Endothelial cell of umbilical vein (primary cell): Measurements from ENCODE around the gene SYK. TPM values are rescaled to one million over a fixed set of nuclear protein-coding genes. Genes with fewer than 3 reads are reported as not detected.

ENCODE experiments used
- BruUV-seq: library from RNA; stranded (reverse); fragments of 400-500 nt; replicated peaks from 2 replicates; lab custom pipeline; 2021; lab: Mats Ljungman, UMichigan
- CTCF ChIA-PET: fragments of 300-600, 350-600 bp; sonication (Branson Sonifier 250); formaldehyde crosslinking; loops from one replicate; lab custom pipeline; 2021; ENCODE audit warnings: antibody characterized with exemption, inconsistent platforms; lab: Charles Lee
- POLR2A ChIA-PET: fragments of 300-600, 350-600 bp; sonication (Branson Sonifier 250); formaldehyde crosslinking; loops from one replicate; lab custom pipeline; 2021; ENCODE audit warnings: antibody characterized with exemption, inconsistent platforms; lab: Charles Lee
- DNase-seq: peaks from one replicate; pipeline ENCODE4 v3.0.0-alpha.2; 2011; ENCODE audit warnings: low read depth, low spot score
- FAIRE-seq: peaks from 2 replicates; lab custom pipeline; 2011; peaks lifted over from hg19 to GRCh38; lab: Jason Lieb, UNC
- H2AFZ ChIP-seq: 2 replicates; pipeline ENCODE4 v1.6.0; 2012; ENCODE audit warnings: low read depth, low read length, control low read depth, inconsistent platforms
- H3K27ac ChIP-seq: 2 replicates; pipeline ENCODE4 v1.5.1; 2011; ENCODE audit warnings: low read depth, mild to moderate bottlenecking, control low read depth, low read length, moderate library complexity; ENCODE audit not compliant: insufficient read depth
- H3K27me3 ChIP-seq, 2 experiments: 2 replicates each; pipeline versions ENCODE4 v1.6.0 to v1.6.1; 2011; ENCODE audit warnings: low read length in 2 of 2, mixed read lengths in 1 of 2; ENCODE audit not compliant: control insufficient read depth in 2 of 2, insufficient read depth in 2 of 2
- H3K36me3 ChIP-seq, 2 experiments: 2 replicates in 1 of 2; 3 replicates in 1 of 2; pipeline ENCODE4 v1.5.1; 2011; ENCODE audit warnings: low read length in 2 of 2, mild to moderate bottlenecking in 1 of 2, moderate library complexity in 1 of 2; ENCODE audit not compliant: control insufficient read depth in 2 of 2, insufficient read depth in 2 of 2; ENCODE audit errors: extremely low read depth in 1 of 2
- H3K4me1 ChIP-seq: 3 replicates; pipeline ENCODE4 v1.5.1; 2011; ENCODE audit warnings: mild to moderate bottlenecking, low read length; ENCODE audit not compliant: control insufficient read depth, insufficient read depth; ENCODE audit errors: extremely low read depth
- H3K4me2 ChIP-seq: 2 replicates; pipeline ENCODE4 v1.6.1; 2011; ENCODE audit warnings: low read length, control low read depth, mixed read lengths; ENCODE audit not compliant: insufficient read depth
- H3K4me3 ChIP-seq, 3 experiments: fragments of 200-600 bp in 1 of 3; sonication (generic), shearing (Covaris generic) in 1 of 3; replicated peaks in 1 of 3; 2 replicates each; pipeline ENCODE4 v1.5.1; 2011 to 2016; ENCODE audit warnings: control low read depth in 3 of 3, low read length in 3 of 3, mild to moderate bottlenecking in 2 of 3, inconsistent platforms in 1 of 3, low read depth in 1 of 3, moderate library complexity in 1 of 3; ENCODE audit not compliant: insufficient read depth in 1 of 3
- H3K79me2 ChIP-seq: 2 replicates; pipeline ENCODE4 v1.6.0; 2012; ENCODE audit warnings: low read length, inconsistent platforms; ENCODE audit not compliant: control insufficient read depth, insufficient read depth
- H3K9ac ChIP-seq: replicated peaks from 2 replicates; pipeline ENCODE3; 2011; ENCODE audit warnings: low read length, control low read depth; ENCODE audit not compliant: insufficient read depth; ENCODE audit errors: extremely low read depth
- H3K9me1 ChIP-seq: replicated peaks from 3 replicates; pipeline ENCODE4 v1.6.0; 2011; ENCODE audit warnings: mild to moderate bottlenecking, low read length; ENCODE audit not compliant: control insufficient read depth, insufficient read depth; ENCODE audit errors: extremely low read depth
- H3K9me3 ChIP-seq: replicated peaks from 2 replicates; pipeline ENCODE4 v1.5.1; 2012; ENCODE audit warnings: low read length, inconsistent platforms; ENCODE audit not compliant: control insufficient read depth, insufficient read depth
- H4K20me1 ChIP-seq: replicated peaks from 2 replicates; pipeline ENCODE3; 2011; ENCODE audit warnings: mild to moderate bottlenecking, low read length; ENCODE audit not compliant: control insufficient read depth, insufficient read depth; ENCODE audit errors: extremely low read depth
- CTCF ChIP-seq, 2 donors: IDR thresholded peaks; 1 replicate in 1 of 2; 2 replicates in 1 of 2; pipeline ENCODE4 v1.5.1; 2011; ENCODE audit warnings: low read length in 2 of 2, mild to moderate bottlenecking in 2 of 2, moderate library complexity in 2 of 2, control low read depth in 1 of 2, inconsistent platforms in 1 of 2, low read depth in 1 of 2; ENCODE audit not compliant: insufficient read depth in 1 of 2; ENCODE audit errors: extremely low read depth in 1 of 2
- GATA2 ChIP-seq: IDR thresholded peaks from 2 replicates; pipeline ENCODE4 v1.7.0; 2011; ENCODE audit warnings: low read depth, mild to moderate bottlenecking, moderate library complexity, mixed read lengths, low read length; ENCODE audit not compliant: insufficient read length, insufficient read depth
- MAX ChIP-seq: IDR thresholded peaks from 2 replicates; pipeline ENCODE4 v1.6.1; 2011; ENCODE audit not compliant: insufficient read depth, insufficient read length
- POLR2A ChIP-seq: IDR thresholded peaks from 2 replicates; pipeline ENCODE4 v1.6.1; 2012; ENCODE audit warnings: low read depth, mild to moderate bottlenecking, control low read depth, low read length
- dilution Hi-C: fragments of 300-500 bp; cut with MboI; formaldehyde crosslinking; loops from one replicate; pipeline ENCODE4 v1.15.0; 2019; ENCODE audit warnings: low sequenced_read_pairs; ENCODE audit not compliant: extremely low pct_ligation_motif_present
- intact Hi-C: fragments of 100-400 bp; cut with micrococcal nuclease; formaldehyde crosslinking; loops from one replicate; pipeline ENCODE4 v1.10.0; 2022
- polyA plus RNA-seq, 4 experiments: library from polyadenylated mRNA; depleted of rRNA in 3 of 4; stranded (reverse) in 3 of 4; unstranded in 1 of 4; fragments of >200 nt; gene quantifications; 2 replicates each; pipeline versions ENCODE4 v1.2.1 to v1.2.3, GENCODE V29; 2011 to 2012; ENCODE audit warnings: missing spikeins in 1 of 4
- total RNA-seq: library from RNA; stranded (reverse); gene quantifications from 2 replicates; pipeline ENCODE4 v1.2.3, GENCODE V29; 2021

SYK gene
- total and polyA plus RNA-seq, 2 donors (not counting 3 experiments of a cell fraction or from before 2014, with no cell fraction given) = not detected

GRCh38 chr9:90914868-90915483 is 113.4 kb downstream of the SYK start:
- intact Hi-C loops = loop anchor here (1.0 to 2.0 kb wide), 8 partner anchors 122 to 1035 kb away; partner anchors contain the start of gene ROR2
- BruUV-seq = no TSS peak
- dilution Hi-C loops = no loop called here
- FAIRE-seq (peak; percentile 88), DNase-seq (peak; percentile 62)
- H4K20me1 ChIP-seq = no peaks in the 10 kb centered on the region
- ChIA-PET CTCF (interaction anchor here (0.6 to 7.5 kb wide), 83 partner anchors 8 to 1337 kb away, joined by 3 to 187 read pairs (median 4); partner anchors contain the start of genes NFIL3 and ROR2), POLR2A (interaction anchor here (0.5 kb wide), 1 partner anchor 1084 kb away, joined by 3 read pairs; no protein-coding TSS in a partner anchor)
- no peak overlapping the region for H3K4me3 ChIP-seq
- no peak overlapping the region for H3K27ac ChIP-seq
- no peak overlapping the region for H3K9ac ChIP-seq
- no peaks in the 10 kb centered on the region for H3K9me1 ChIP-seq
- no peaks in the 10 kb centered on the region for H3K9me3 ChIP-seq
- H3K4me2 ChIP-seq = no peak overlapping the region
- H3K79me2 ChIP-seq = no peaks in the 10 kb centered on the region
- H3K36me3 ChIP-seq = no peaks in the 10 kb centered on the region
- H2AFZ ChIP-seq = no peak overlapping the region
- H3K27me3 ChIP-seq = peaks cover 0 to 1% of the 10 kb centered on the region in 2 experiments
- H3K4me1 ChIP-seq = no peaks in the 10 kb centered on the region
- TF ChIP-seq MAX (no peak), POLR2A (no peak), CTCF (IDR thresholded peaks at IDR 0.05; ENCODE audit: extremely low read depth in 1 of 2, insufficient read depth in 1 of 2, low read depth in 1 of 2, low read length in 2 of 2) (peak; percentile 80 to 89), GATA2 (no peak)
